Renal cortex interstitium (tissue), 11 donors: Measurements from ENCODE around the gene CHCHD6. TPM values are rescaled to one million over a fixed set of nuclear protein-coding genes. Genes with fewer than 3 reads are reported as not detected.

Source experiments
- DNase-seq, 11 donors: peaks; one replicate each; pipeline ENCODE4 v3.0.0-alpha.2; 2013; ENCODE audit warnings: low read depth in 9 of 11, low spot score in 4 of 11; ENCODE audit errors: extremely low read depth in 1 of 11
- polyA plus RNA-seq, 3 donors: library from polyadenylated mRNA; unstranded; fragments of 120-200 nt; gene quantifications; one replicate each; pipeline ENCODE4 v1.2.1, GENCODE V29; 2013; ENCODE audit not compliant: insufficient read length in 3 of 3

The CHCHD6 gene
- polyA plus RNA-seq, 3 donors = 15.7 to 22.3 (median 21.1) TPM

- DNase-seq = no peak
Measured at GRCh38 chr3:126835472-126836219, 131.6 kb downstream of the CHCHD6 start.

- DNase-seq = no peak
Measured at GRCh38 chr3:126836220-126836860, 132.3 kb downstream of the CHCHD6 start.

- no peak for DNase-seq
Measured at GRCh38 chr3:126837773-126838172, 133.7 kb downstream of the CHCHD6 start.

- no peak for DNase-seq
Measured at GRCh38 chr3:126845920-126846715, 142.1 kb downstream of the CHCHD6 start.

GRCh38 chr3:126847061-126847460, 143.0 kb downstream of the CHCHD6 start:
- no peak for DNase-seq

- DNase-seq = no peak
Measured at GRCh38 chr3:126848991-126849390, 145.0 kb downstream of the CHCHD6 start.

GRCh38 chr3:126849768-126850167, 145.7 kb downstream of the CHCHD6 start:
- no peak for DNase-seq

GRCh38 chr3:126850370-126851085, 146.5 kb downstream of the CHCHD6 start:
- DNase-seq = peak in 9 of 11 donors; percentile 5 to 62 (median 27)

- DNase-seq = no peak
Measured at GRCh38 chr3:126851382-126851781, 147.3 kb downstream of the CHCHD6 start.

- DNase-seq = no peak
Measured at GRCh38 chr3:126851934-126852333, 147.9 kb downstream of the CHCHD6 start.

- DNase-seq = peak in 3 of 11 donors; percentile 2 to 16 (median 4)
Measured at GRCh38 chr3:126852511-126852910, 148.5 kb downstream of the CHCHD6 start.

GRCh38 chr3:126854666-126855065, 150.6 kb downstream of the CHCHD6 start:
- DNase-seq = no peak

- DNase-seq = no peak
Measured at GRCh38 chr3:126855374-126855773, 151.3 kb downstream of the CHCHD6 start.

- DNase-seq = no peak
Measured at GRCh38 chr3:126857928-126858327, 153.9 kb downstream of the CHCHD6 start.

- DNase-seq = no peak
Measured at GRCh38 chr3:126858401-126858800, 154.4 kb downstream of the CHCHD6 start.

GRCh38 chr3:126858887-126859286, 154.8 kb downstream of the CHCHD6 start:
- DNase-seq = no peak

GRCh38 chr3:126859415-126860246, 155.6 kb downstream of the CHCHD6 start:
- DNase-seq = no peak

- no peak for DNase-seq
Measured at GRCh38 chr3:126865736-126866135, 161.7 kb downstream of the CHCHD6 start.
